Activated naive CD4-positive, alpha-beta T cell treated with anti-CD3 and anti-CD28 coated beads, Interleukin-2, amount 50 U/mL, for 72 hours (primary cell): ENCODE measurements around the gene KLRF1. TPM values are rescaled to one million over a fixed set of nuclear protein-coding genes. Genes with fewer than 3 reads are reported as not detected.
"Not testable (repeated sequence)": the region's sequence is repeated elsewhere in the genome, so short reads cannot be mapped to it uniquely, and the experiment has no call there.

Experiments used
- ATAC-seq, 2 donors: fragments of 150-1000 bp; cut with Tn5 transposase; 2 replicates each; pipeline ENCODE4 v1.10.0; 2021; ENCODE audit warnings: mild to moderate bottlenecking in 2 of 2, moderate library complexity in 2 of 2
- DNase-seq, 2 donors: peaks; one replicate each; pipeline ENCODE4 v3.0.0; 2021 to 2022; ENCODE audit warnings: low spot score in 2 of 2
- H3K27ac Mint-ChIP-seq, 2 donors: one replicate each; pipeline ENCODE4 v1.8.0; 2022; ENCODE audit warnings: mild to moderate bottlenecking in 2 of 2, mixed read lengths in 2 of 2
- H3K36me3 Mint-ChIP-seq, 2 donors: one replicate each; pipeline ENCODE4 v1.8.0; 2022; ENCODE audit warnings: mixed read lengths in 2 of 2
- H3K9me3 Mint-ChIP-seq, 2 donors: one replicate each; pipeline ENCODE4 v1.8.0; 2022; ENCODE audit warnings: mixed read lengths in 2 of 2
- total RNA-seq, 2 donors: library from RNA; stranded (reverse); gene quantifications; one replicate each; pipeline ENCODE4 v1.2.3, GENCODE V29; 2022

Gene KLRF1
- total RNA-seq, 2 donors from 2014 or later, result 0.45 TPM; not detected in 1

DNA sequence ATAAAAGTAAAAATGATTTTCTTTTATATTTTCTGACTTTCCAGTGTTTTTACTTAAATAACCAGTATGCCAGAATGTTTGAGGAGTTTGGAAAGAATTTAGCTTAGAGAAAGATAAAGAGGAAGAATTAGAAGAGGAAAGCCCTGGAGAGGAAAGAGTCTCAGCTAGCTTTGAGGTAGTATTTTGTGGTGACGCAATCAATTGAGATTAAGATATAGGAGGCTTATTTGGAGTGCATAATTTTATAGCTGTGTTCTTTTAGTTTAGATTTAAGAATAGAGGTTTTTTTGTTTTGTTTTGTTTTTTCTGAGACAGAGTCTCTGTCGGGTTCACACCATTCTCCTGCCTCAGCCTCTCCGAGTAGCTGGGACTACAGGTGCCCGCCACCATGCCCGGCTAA, 23.8 kb downstream of the KLRF1 start:
- ATAC-seq (no peak), DNase-seq (no peak)
- Mint-ChIP-seq H3K27ac (peak overlapping the region in 1 of 2 donors; percentile 8), H3K36me3 (peaks cover 33 to 66% of the 10 kb centered on the region in 2 donors), H3K9me3 (peaks cover 18 to 21% of the 10 kb centered on the region in 2 donors)

- Mint-ChIP-seq H3K27ac (no peak overlapping the region), H3K9me3 (peaks cover 10 to 15% of the 10 kb centered on the region in 2 donors), H3K36me3 (peaks cover 26 to 59% of the 10 kb centered on the region in 2 donors)
- DNase-seq, result no peak
- peak in 1 of 2 donors; percentile 54 for ATAC-seq
Observed at GRCh38 chr12:9851927-9852326, 24.6 kb downstream of the KLRF1 start.

- no peak overlapping the region for H3K27ac Mint-ChIP-seq
- no peaks in the 10 kb centered on the region for H3K9me3 Mint-ChIP-seq
- ATAC-seq, result no peak
- no peak for DNase-seq
- peaks cover 11 to 40% of the 10 kb centered on the region in 2 donors for H3K36me3 Mint-ChIP-seq
Observed at GRCh38 chr12:9856151-9856550, 28.9 kb downstream of the KLRF1 start.

GRCh38 chr12:9856894-9857293, 29.6 kb downstream of the KLRF1 start:
- DNase-seq, result no peak
- Mint-ChIP-seq H3K36me3 (peaks cover 6 to 32% of the 10 kb centered on the region in 2 donors), H3K27ac (no peak overlapping the region), H3K9me3 (no peaks in the 10 kb centered on the region)
- no peak for ATAC-seq

DNA sequence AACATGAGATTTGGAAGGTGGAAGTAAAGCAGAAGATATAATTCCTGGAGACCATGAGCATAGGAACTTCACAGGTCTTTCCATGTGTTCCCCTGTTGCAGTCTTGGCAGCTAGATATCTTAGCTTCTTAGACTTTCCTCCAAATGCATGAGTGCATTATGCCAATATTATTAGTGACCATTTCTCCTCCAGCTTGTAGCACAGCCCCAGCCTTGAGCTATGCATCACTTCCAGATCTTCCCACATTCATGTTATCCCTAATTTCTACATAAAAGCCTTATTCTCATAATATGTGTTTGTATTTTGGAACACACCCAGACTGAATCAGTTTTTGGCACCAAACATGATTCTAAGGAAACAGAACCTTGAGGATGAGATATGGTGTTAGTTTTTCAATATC, 30.9 kb downstream of the KLRF1 start:
- ATAC-seq, result no peak
- peaks cover 12 to 27% of the 10 kb centered on the region in 2 donors for H3K36me3 Mint-ChIP-seq
- DNase-seq, result no peak
- no peak overlapping the region for H3K27ac Mint-ChIP-seq
- H3K9me3 Mint-ChIP-seq, result no peaks in the 10 kb centered on the region

DNA sequence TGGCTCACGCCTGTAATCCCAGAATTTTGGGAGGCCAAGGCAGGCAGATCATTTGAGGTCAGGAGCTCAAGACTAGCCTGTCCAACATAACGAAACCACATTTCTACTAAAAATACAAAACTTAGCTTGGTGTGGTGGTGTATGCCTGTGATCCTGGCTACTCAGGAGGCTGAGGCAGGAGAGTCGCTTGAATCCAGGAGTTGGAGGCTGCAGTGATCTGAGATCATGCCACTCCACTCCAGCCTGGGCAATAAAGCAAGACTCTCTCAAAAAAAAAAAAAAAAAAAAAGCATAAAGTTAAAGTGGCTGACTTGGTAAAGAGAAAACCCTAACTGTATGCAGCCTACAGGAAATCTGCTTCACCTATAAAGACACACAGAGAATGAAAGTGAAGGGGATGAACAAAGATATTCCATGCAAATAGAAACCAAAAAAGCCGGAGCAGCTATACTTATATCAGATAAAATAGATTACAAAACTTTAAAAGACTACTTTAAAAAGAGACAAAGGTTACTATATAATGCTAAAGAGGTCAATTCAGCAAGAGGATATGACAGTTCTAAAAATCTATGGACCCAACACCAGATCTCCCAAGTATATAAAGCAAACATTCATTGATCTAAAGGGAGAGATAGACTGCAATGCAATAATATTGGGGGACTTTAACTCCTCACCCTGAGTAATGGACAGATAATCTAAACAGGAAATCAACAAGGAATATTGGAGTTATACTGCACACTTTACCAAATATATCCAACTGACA, 37.8 kb downstream of the KLRF1 start:
- peak overlapping the region; percentile 27 to 91 for H3K27ac Mint-ChIP-seq
- ATAC-seq, result peak; percentile 54 to 78
- H3K9me3 Mint-ChIP-seq, result no peaks in the 10 kb centered on the region
- DNase-seq, result no peak
- peaks cover 20 to 25% of the 10 kb centered on the region in 2 donors for H3K36me3 Mint-ChIP-seq

GRCh38 chr12:9866860-9867269, 39.6 kb downstream of the KLRF1 start:
- H3K9me3 Mint-ChIP-seq, result no peaks in the 10 kb centered on the region
- ATAC-seq (peak in 1 of 2 donors; percentile 6), DNase-seq (no peak)

DNA sequence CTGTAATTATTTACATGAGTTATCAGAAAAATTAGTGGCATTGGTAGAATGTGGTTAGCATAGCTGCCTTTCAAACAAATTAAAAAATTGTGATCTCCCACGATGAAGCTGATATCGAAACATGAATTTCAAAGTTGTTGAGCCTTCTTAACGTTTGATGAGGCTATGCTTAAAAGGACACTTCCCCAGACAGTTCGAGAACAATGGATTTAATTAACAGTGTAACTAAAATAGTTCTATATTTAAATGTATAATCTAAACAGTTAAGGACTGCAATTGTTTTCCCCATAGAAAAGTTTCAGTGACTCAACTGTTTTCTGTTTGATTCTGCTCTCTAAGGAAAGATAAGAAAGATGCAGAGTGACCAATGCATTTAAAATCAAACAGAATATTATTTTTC, 40.2 kb downstream of the KLRF1 start:
- H3K36me3 Mint-ChIP-seq, result peaks cover 18 to 25% of the 10 kb centered on the region in 2 donors
- ATAC-seq, result no peak
- H3K9me3 Mint-ChIP-seq, result no peaks in the 10 kb centered on the region
- peak overlapping the region; percentile 53 to 91 for H3K27ac Mint-ChIP-seq
- DNase-seq, result no peak

More at GRCh38 chr12:9866860-9867269, 39.6 kb downstream of the KLRF1 start:
- Mint-ChIP-seq H3K36me3 (peaks cover 20 to 25% of the 10 kb centered on the region in 2 donors), H3K27ac (peak overlapping the region; percentile 85 to 91)

- Mint-ChIP-seq H3K27ac (peak overlapping the region; percentile 77 to 97), H3K9me3 (no peaks in the 10 kb centered on the region), H3K36me3 (peaks cover 10 to 16% of the 10 kb centered on the region in 2 donors)
- DNase-seq, result no peak
- no peak for ATAC-seq
Observed at GRCh38 chr12:9868311-9868801, 41.1 kb downstream of the KLRF1 start.

DNA sequence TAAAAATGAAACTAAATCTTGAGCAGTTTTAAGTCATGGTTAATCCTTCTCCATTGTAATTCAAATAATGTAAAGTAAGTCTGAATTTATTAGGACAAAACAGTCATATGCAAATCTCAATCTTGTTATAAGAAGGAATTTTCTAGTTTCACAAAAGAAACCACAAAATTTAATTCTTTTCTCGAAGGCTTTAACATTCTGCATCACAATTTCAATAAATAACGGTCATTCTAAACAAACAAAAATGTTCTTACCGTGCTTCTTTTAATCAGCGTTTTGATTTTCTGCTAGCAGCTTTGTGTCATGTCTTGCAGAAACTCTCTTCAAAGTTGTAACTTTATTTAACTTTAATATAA, 41.6 kb downstream of the KLRF1 start:
- Mint-ChIP-seq H3K9me3 (no peaks in the 10 kb centered on the region), H3K36me3 (peaks cover 4 to 16% of the 10 kb centered on the region in 2 donors), H3K27ac (peak overlapping the region; percentile 77 to 97)
- no peak for DNase-seq
- ATAC-seq, result no peak

- ATAC-seq (peak; percentile 63 to 79), DNase-seq (no peak)
- Mint-ChIP-seq H3K27ac (peak within 1 kb of the TSS; percentile 77 to 97), H3K36me3 (peaks cover 0 to 16% of the 10 kb centered on the region in 2 donors), H3K9me3 (no peaks in the 10 kb centered on the region)
Observed at GRCh38 chr12:9869307-9870161, 42.3 kb downstream of the KLRF1 start, which contains the start of gene CLEC2B. CLEC2B (minus strand) TSS chr12:9869354.

DNA sequence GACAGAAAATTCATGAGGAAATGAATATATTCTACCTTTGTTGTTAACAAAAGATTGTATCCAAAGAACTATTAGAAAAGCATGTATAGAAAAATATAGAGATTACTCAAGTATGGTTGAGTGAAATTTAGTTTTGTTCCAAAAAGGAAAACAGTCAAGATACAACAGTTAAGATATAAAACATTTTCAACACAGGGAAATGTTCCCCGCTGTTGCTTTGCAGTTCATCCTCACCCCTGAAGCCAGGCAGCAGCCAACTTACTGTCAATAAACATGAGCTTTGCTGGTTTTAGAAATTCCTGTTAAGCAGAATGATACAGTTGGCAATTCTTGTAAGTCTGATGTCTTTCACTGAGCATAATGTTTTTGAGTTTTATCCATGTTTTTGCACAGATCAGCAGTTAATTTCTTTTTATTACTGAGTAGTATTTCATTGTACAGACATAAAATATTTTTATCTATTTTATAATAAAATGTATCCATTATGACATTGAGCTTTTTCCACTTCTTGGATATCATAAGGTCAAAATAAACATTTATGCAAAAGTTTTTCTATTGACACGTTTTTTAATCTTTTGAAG, 43.1 kb downstream of the KLRF1 start:
- peaks cover 0 to 16% of the 10 kb centered on the region in 2 donors for H3K36me3 Mint-ChIP-seq
- H3K9me3 Mint-ChIP-seq, result no peaks in the 10 kb centered on the region
- ATAC-seq, result no peak
- peak overlapping the region; percentile 77 to 97 for H3K27ac Mint-ChIP-seq
- DNase-seq, result no peak

GRCh38 chr12:9872162-9872561, 44.9 kb downstream of the KLRF1 start:
- H3K36me3 Mint-ChIP-seq, result peaks cover 0 to 8% of the 10 kb centered on the region in 2 donors
- ATAC-seq (no peak), DNase-seq (no peak)
- H3K9me3 Mint-ChIP-seq, result no peaks in the 10 kb centered on the region
- no peak overlapping the region for H3K27ac Mint-ChIP-seq

- Mint-ChIP-seq H3K36me3 (peaks cover 0 to 8% of the 10 kb centered on the region in 2 donors), H3K9me3 (no peaks in the 10 kb centered on the region), H3K27ac (no peak overlapping the region)
- DNase-seq (no peak), ATAC-seq (no peak)
Observed at GRCh38 chr12:9872742-9873141, 45.5 kb downstream of the KLRF1 start.

DNA sequence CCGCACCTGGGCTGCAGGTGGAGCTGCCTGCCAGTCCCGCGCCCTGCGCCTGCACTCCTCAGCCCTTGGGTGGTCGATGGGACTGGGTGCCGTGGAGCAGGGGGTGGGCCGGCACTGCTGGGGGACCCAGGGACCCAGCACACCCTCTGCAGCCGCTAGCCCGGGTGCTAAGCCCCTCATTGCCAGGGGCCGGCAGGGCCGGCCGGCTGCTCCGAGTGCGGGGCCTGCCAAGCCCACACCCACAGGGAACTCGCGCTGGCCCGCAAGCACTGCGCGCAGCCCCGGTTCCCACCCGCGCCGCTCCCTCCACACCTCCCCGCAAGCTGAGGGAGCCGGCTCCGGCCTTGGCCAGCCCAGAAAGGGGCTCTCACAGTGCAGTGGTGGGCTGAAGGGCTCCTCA, 48.8 kb downstream of the KLRF1 start:
- H3K27ac Mint-ChIP-seq, ATAC-seq, DNase-seq, H3K9me3 Mint-ChIP-seq, H3K36me3 Mint-ChIP-seq: not testable (repeated sequence)

- ATAC-seq (no peak), DNase-seq (no peak)
- Mint-ChIP-seq H3K36me3 (no peaks in the 10 kb centered on the region), H3K27ac (no peak overlapping the region), H3K9me3 (no peaks in the 10 kb centered on the region)
Observed at GRCh38 chr12:9880532-9881078, 53.3 kb downstream of the KLRF1 start.
